Iris pigment epithelial cell (primary cell): ENCODE results near the gene AMFR.
"Not testable (repeated sequence)": the region's sequence is repeated elsewhere in the genome, so short reads cannot be mapped to it uniquely, and the experiment has no call there.

Experiments used
- DNase-seq: peaks from one replicate; pipeline ENCODE4 v3.0.0-alpha.2; 2011; ENCODE audit warnings: low read depth

The AMFR gene

GRCh38 chr16:56423584-56424403 lies 1.6 kb downstream of the AMFR start:
- DNase-seq, result no peak

- no peak for DNase-seq
Measured at GRCh38 chr16:56422896-56423441, 2.4 kb downstream of the AMFR start.

- DNase-seq, result no peak
Measured at GRCh38 chr16:56421976-56422669, 3.2 kb downstream of the AMFR start.

GRCh38 chr16:56421313-56421712 lies 4.0 kb downstream of the AMFR start:
- no peak for DNase-seq

- DNase-seq, result no peak
Measured at GRCh38 chr16:56420613-56421012, 4.7 kb downstream of the AMFR start.

GRCh38 chr16:56419740-56420548 lies 5.4 kb downstream of the AMFR start:
- DNase-seq, result no peak

- DNase-seq, result no peak
Measured at GRCh38 chr16:56417138-56417537, 8.2 kb downstream of the AMFR start.

- DNase-seq, result no peak
Measured at GRCh38 chr16:56415875-56416274, 9.5 kb downstream of the AMFR start.

- no peak for DNase-seq
Measured at GRCh38 chr16:56414366-56414765, 11.0 kb downstream of the AMFR start.

- no peak for DNase-seq
Measured at GRCh38 chr16:56413381-56413780, 12.0 kb downstream of the AMFR start.

GRCh38 chr16:56411624-56412023 lies 13.7 kb downstream of the AMFR start:
- DNase-seq, result no peak

- no peak for DNase-seq
Measured at GRCh38 chr16:56411123-56411522, 14.2 kb downstream of the AMFR start.

- DNase-seq, result peak; percentile 78
Measured at GRCh38 chr16:56409195-56409594, 16.1 kb downstream of the AMFR start.

GRCh38 chr16:56408379-56409098 lies 16.8 kb downstream of the AMFR start:
- no peak for DNase-seq

- no peak for DNase-seq
Measured at GRCh38 chr16:56405977-56406672, 19.2 kb downstream of the AMFR start.

GRCh38 chr16:56401482-56401881 lies 23.9 kb downstream of the AMFR start:
- no peak for DNase-seq

GRCh38 chr16:56400458-56400857 lies 24.9 kb downstream of the AMFR start:
- DNase-seq, result no peak

GRCh38 chr16:56399486-56399885 lies 25.9 kb downstream of the AMFR start:
- DNase-seq, result no peak

- DNase-seq, result no peak
Measured at GRCh38 chr16:56399047-56399446, 26.3 kb downstream of the AMFR start.

- DNase-seq, result not testable (repeated sequence)
Measured at GRCh38 chr16:56396724-56397123, 28.6 kb downstream of the AMFR start.

GRCh38 chr16:56389554-56389953 lies 35.8 kb downstream of the AMFR start:
- peak; percentile 100 for DNase-seq
